ENCODE measurements around the gene COL5A1.
A peak's percentile ranks its signal among the peaks of the same experiment; 100 is the strongest.

The COL5A1 gene

GRCh38 chr9:134641173-134641989 lies at the start of gene COL5A1:
COL5A1 (plus strand) TSS chr9:134641803; CDS start chr9:134642188, 385 bp downstream.
- peak; percentile 92 to 97 for DNase-seq (ENCODE audit: low read depth in 1 of 2, low spot score in 1 of 2)
- in situ Hi-C loops (cut with HindIII; ENCODE audit: low pct_unique_long_range_greater_than_20kb, low sequenced_read_pairs): no loop called here
- TF ChIP-seq JUND (IDR thresholded peaks at IDR 0.05; ENCODE audit: low read depth): no peak

- DNase-seq (ENCODE audit: low read depth in 1 of 2, low spot score in 1 of 2): no peak
- TF ChIP-seq JUND (IDR thresholded peaks at IDR 0.05; ENCODE audit: low read depth): no peak
- in situ Hi-C loops (cut with HindIII; ENCODE audit: low pct_unique_long_range_greater_than_20kb, low sequenced_read_pairs): no loop called here
Observed at GRCh38 chr9:134592018-134592818, 49.4 kb upstream of the COL5A1 start.

DNA sequence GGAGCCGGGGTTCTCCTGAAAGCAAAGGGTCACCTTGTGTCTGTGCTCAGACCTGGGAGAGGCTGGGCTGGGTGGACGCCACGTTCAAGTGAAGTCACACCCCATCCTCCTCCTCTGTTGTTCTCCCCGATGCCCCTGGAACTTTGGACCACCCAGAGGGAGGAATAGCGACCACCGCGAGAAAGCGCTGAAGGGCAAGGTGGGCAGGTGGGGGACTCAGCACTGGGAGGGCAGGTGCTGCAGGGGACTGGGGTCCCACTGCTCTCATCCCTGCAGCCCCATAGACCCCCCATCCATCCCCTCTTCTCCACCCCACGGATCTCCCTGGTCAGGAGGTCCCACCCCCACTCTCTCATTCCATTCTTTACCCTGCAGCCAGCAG lies 48.8 kb upstream of the COL5A1 start:
- in situ Hi-C loops (cut with HindIII; ENCODE audit: low pct_unique_long_range_greater_than_20kb, low sequenced_read_pairs): no loop called here
- DNase-seq (ENCODE audit: low read depth in 1 of 2, low spot score in 1 of 2): no peak
- no peak for TF ChIP-seq JUND (IDR thresholded peaks at IDR 0.05; ENCODE audit: low read depth)

- in situ Hi-C loops (cut with HindIII; ENCODE audit: low pct_unique_long_range_greater_than_20kb, low sequenced_read_pairs): no loop called here
- DNase-seq (ENCODE audit: low read depth in 1 of 2, low spot score in 1 of 2): no peak
- TF ChIP-seq JUND (IDR thresholded peaks at IDR 0.05; ENCODE audit: low read depth): no peak
Observed at GRCh38 chr9:134593286-134594077, 48.1 kb upstream of the COL5A1 start.

DNA sequence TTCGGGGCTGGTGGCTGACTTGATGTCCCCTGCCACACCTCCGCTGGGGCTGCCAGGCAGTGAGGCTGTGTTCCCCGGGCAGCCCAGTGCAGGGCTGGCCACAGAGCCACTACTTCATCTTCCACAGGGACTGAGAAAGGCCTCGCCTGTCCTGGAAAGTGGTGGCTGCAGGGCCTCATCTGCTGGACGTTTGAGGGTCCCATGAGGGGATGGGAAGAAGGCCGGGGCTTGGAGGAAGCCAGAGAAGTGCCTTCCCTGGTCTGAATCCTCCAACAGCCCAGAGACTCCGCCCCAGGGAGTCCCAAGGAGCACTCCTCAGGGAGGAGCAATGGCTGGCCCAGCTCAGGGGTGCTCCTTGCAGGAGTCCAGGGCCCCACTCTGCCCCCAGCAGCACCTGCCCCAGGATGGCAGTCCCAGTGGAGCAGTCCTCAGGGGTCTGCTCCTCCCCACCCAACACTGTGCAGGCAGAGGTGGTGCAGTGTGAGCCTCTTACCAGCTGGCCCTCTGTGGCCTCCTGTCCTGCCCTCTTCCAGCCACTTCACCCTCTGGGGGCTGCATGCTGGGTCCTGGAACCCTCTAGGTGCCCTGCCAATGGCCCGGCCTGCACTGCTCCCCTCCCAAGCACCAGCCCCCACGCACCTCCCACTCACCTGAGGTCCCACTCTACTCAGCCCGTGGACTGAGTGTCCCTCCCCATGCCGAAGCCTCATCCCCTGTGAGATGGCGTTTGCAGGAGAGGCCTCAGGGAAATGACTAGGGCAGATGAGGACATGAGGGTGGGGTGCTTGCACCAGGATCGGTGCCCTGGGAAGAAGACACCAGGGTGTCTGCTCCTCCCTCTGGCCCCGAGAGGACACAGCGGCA lies 47.3 kb upstream of the COL5A1 start:
- no peak for DNase-seq (ENCODE audit: low read depth in 1 of 2, low spot score in 1 of 2)
- in situ Hi-C loops (cut with HindIII; ENCODE audit: low pct_unique_long_range_greater_than_20kb, low sequenced_read_pairs): no loop called here
- no peak for TF ChIP-seq JUND (IDR thresholded peaks at IDR 0.05; ENCODE audit: low read depth)

GRCh38 chr9:134595014-134595413 lies 46.6 kb upstream of the COL5A1 start:
- in situ Hi-C loops (cut with HindIII; ENCODE audit: low pct_unique_long_range_greater_than_20kb, low sequenced_read_pairs): no loop called here
- no peak for DNase-seq (ENCODE audit: low read depth in 1 of 2, low spot score in 1 of 2)
- no peak for TF ChIP-seq JUND (IDR thresholded peaks at IDR 0.05; ENCODE audit: low read depth)

DNA sequence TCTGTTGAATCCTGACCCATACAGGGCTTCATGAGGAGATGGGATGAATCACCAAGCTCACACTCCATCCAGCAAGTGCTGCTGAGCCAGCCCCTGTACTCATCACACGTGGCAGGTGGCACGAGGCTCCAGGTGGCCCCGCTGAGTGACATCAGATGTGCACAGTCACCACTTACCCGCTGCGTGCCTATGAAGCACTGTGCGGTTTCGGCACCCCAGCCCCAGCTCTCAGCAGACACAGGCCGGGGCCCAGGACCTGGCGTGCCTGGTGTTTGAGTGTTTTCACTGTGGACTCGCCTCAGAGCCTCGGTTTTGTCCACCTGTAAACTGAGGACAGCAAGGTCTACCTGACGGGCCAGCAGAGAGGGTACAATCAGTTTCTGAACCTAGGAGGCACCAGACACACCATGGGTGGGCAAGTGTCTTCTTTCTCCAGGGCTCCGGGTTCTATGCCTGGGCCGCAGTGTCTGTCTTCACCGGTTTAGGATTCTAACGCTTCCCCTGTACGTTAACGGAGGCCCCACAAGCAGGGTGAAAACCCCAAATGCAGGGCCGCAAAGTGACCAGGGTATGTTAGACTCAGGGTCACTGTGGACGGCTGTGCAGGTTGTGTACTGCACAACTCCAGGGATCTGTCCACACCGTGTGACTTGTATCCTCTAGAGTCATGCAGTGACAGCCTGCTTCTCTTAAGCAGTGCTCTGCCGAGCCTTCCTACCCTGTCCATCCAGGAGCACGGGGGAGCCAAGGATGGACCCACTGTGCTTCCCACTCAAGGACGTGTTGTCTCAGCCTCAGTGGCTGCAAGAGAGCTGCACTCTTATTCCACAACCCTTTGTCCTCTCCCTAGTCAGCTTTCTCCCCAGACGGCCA lies 44.3 kb upstream of the COL5A1 start:
- in situ Hi-C loops (cut with HindIII; ENCODE audit: low pct_unique_long_range_greater_than_20kb, low sequenced_read_pairs): no loop called here
- no peak for TF ChIP-seq JUND (IDR thresholded peaks at IDR 0.05; ENCODE audit: low read depth)
- DNase-seq (ENCODE audit: low read depth in 1 of 2, low spot score in 1 of 2): no peak

- no peak for TF ChIP-seq JUND (IDR thresholded peaks at IDR 0.05; ENCODE audit: low read depth)
- DNase-seq (ENCODE audit: low read depth in 1 of 2, low spot score in 1 of 2): no peak
- in situ Hi-C loops (cut with HindIII; ENCODE audit: low pct_unique_long_range_greater_than_20kb, low sequenced_read_pairs): no loop called here
Observed at GRCh38 chr9:134597957-134598883, 43.4 kb upstream of the COL5A1 start.

DNA sequence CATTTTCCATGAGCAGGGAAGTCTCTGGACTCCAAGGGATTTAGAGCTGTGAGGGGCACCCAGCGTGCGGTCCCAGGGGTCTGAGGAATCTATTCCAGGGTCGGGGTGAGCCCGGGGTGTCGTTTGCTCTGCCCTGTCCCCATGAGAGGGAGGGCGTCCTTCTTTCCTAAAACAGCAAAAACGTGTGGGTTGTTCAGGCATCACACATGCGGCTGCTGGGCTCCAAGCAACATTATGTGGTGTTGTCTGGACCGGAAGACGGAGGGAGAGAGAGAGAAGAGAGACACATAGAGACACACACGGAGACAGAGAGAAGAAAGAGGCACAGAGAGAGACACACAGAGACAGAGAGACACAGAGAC lies 42.7 kb upstream of the COL5A1 start:
- no peak for TF ChIP-seq JUND (IDR thresholded peaks at IDR 0.05; ENCODE audit: low read depth)
- DNase-seq (ENCODE audit: low read depth in 1 of 2, low spot score in 1 of 2): no peak
- in situ Hi-C loops (cut with HindIII; ENCODE audit: low pct_unique_long_range_greater_than_20kb, low sequenced_read_pairs): no loop called here

- in situ Hi-C loops (cut with HindIII; ENCODE audit: low pct_unique_long_range_greater_than_20kb, low sequenced_read_pairs): no loop called here
- no peak for DNase-seq (ENCODE audit: low read depth in 1 of 2, low spot score in 1 of 2)
Observed at GRCh38 chr9:134600371-134600770, 41.2 kb upstream of the COL5A1 start.

More at GRCh38 chr9:134600371-134600770, 41.2 kb upstream of the COL5A1 start:
- TF ChIP-seq JUND (IDR thresholded peaks at IDR 0.05; ENCODE audit: low read depth): no peak

All from T47D (cell line).